MM.1S (cell line): ENCODE results near the gene SLC22A3.

Source experiments
- DNase-seq: peaks from one replicate; pipeline ENCODE4 v3.0.0-alpha.2; 2015
- H2AFZ ChIP-seq: fragments of 300-600 bp; sonication (generic); 2 replicates; pipeline ENCODE4 v1.6.0; 2016; ENCODE audit warnings: antibody characterized with exemption, low read length
- H3F3A ChIP-seq: fragments of 300-600 bp; sonication (generic); 2 replicates; pipeline ENCODE4 v1.6.1; 2016; ENCODE audit warnings: mild to moderate bottlenecking, antibody characterized with exemption, low read length, moderate library complexity, mixed read lengths; ENCODE audit not compliant: insufficient read depth
- H3K27ac ChIP-seq: fragments of 300-600 bp; sonication (generic); 2 replicates; pipeline ENCODE4 v1.5.1; 2016; ENCODE audit warnings: mild to moderate bottlenecking, low read length
- H3K27me3 ChIP-seq: fragments of 300-600 bp; sonication (generic); replicated peaks from 2 replicates; pipeline ENCODE4 v1.6.0; 2016; ENCODE audit warnings: low read length; ENCODE audit not compliant: insufficient read depth
- H3K36me3 ChIP-seq: fragments of 300-600 bp; sonication (generic); replicated peaks from 2 replicates; pipeline ENCODE4 v1.6.1; 2016; ENCODE audit warnings: mild to moderate bottlenecking, low read length, mixed read lengths; ENCODE audit not compliant: insufficient read depth
- H3K4me1 ChIP-seq: fragments of 300-600 bp; sonication (generic); 2 replicates; pipeline ENCODE4 v1.6.1; 2016; ENCODE audit warnings: low read length, mixed read lengths
- H3K4me2 ChIP-seq: fragments of 300-600 bp; sonication (generic); 2 replicates; pipeline ENCODE4 v1.6.0; 2016; ENCODE audit warnings: low read depth, low read length
- H3K4me3 ChIP-seq: fragments of 300-600 bp; sonication (generic); 2 replicates; pipeline ENCODE4 v1.5.1; 2016; ENCODE audit warnings: low read length, mixed read lengths
- H3K79me2 ChIP-seq: fragments of 300-600 bp; sonication (generic); 2 replicates; pipeline ENCODE4 v1.6.1; 2016; ENCODE audit warnings: mixed run types, low read length, mixed read lengths
- H3K9ac ChIP-seq: fragments of 300-600 bp; sonication (generic); 2 replicates; pipeline ENCODE4 v1.6.1; 2016; ENCODE audit warnings: low read length, mixed read lengths
- H3K9me2 ChIP-seq: fragments of 300-600 bp; sonication (generic); replicated peaks from 2 replicates; pipeline ENCODE4 v1.6.1; 2016; ENCODE audit warnings: mild to moderate bottlenecking, low read length, mixed read lengths; ENCODE audit not compliant: insufficient read depth
- H3K9me3 ChIP-seq: fragments of 300-600 bp; sonication (generic); replicated peaks from 2 replicates; pipeline ENCODE4 v1.6.1; 2016; ENCODE audit warnings: mild to moderate bottlenecking, low read length, mixed read lengths; ENCODE audit not compliant: insufficient read depth
- H4K20me1 ChIP-seq: fragments of 300-600 bp; sonication (generic); 2 replicates; pipeline ENCODE4 v1.6.1; 2016; ENCODE audit warnings: mild to moderate bottlenecking, low read length, moderate library complexity, mixed read lengths; ENCODE audit not compliant: insufficient read depth
- CTCF ChIP-seq: fragments of 300-600 bp; sonication (generic); IDR thresholded peaks from 2 replicates; pipeline ENCODE4 v1.5.1; 2016; ENCODE audit warnings: antibody characterized with exemption, low read length, mixed read lengths
- EZH2 ChIP-seq: fragments of 300-600 bp; sonication (generic); optimal IDR thresholded peaks from 2 replicates; pipeline ENCODE3; 2017; ENCODE audit warnings: low read depth, mild to moderate bottlenecking, antibody characterized with exemption, low read length, mixed read lengths
- EZH2phosphoT487 ChIP-seq: fragments of 300-600 bp; sonication (generic); IDR thresholded peaks from 2 replicates; pipeline ENCODE4 v1.6.1; 2018; ENCODE audit warnings: antibody characterized with exemption, low read length

The SLC22A3 gene

GRCh38 chr6:160360955-160361354 lies 12.8 kb downstream of the SLC22A3 start:
- TF ChIP-seq CTCF = no peak
- TF ChIP-seq EZH2 = no peak
- no peak for TF ChIP-seq EZH2phosphoT487
- Histone ChIP-seq H3K9me3 (no peaks in the 10 kb centered on the region), H3K36me3 (no peaks in the 10 kb centered on the region), H4K20me1 (no peaks in the 10 kb centered on the region), H3K79me2 (no peaks in the 10 kb centered on the region), H3K4me2 (no peak overlapping the region), H3F3A (no peaks in the 10 kb centered on the region), H3K4me1 (no peaks in the 10 kb centered on the region), H3K9me2 (no peaks in the 10 kb centered on the region), H3K27ac (no peak overlapping the region), H2AFZ (no peak overlapping the region), H3K27me3 (no peaks in the 10 kb centered on the region), H3K4me3 (no peak overlapping the region), H3K9ac (no peak overlapping the region)
- DNase-seq = no peak

GRCh38 chr6:160362556-160362955 lies 14.4 kb downstream of the SLC22A3 start:
- Histone ChIP-seq H3K27ac (no peak overlapping the region), H4K20me1 (no peaks in the 10 kb centered on the region), H2AFZ (no peak overlapping the region), H3F3A (no peaks in the 10 kb centered on the region), H3K4me1 (no peaks in the 10 kb centered on the region), H3K9ac (no peak overlapping the region), H3K4me2 (no peak overlapping the region), H3K4me3 (no peak overlapping the region), H3K27me3 (no peaks in the 10 kb centered on the region), H3K9me3 (no peaks in the 10 kb centered on the region), H3K9me2 (no peaks in the 10 kb centered on the region), H3K36me3 (no peaks in the 10 kb centered on the region), H3K79me2 (no peaks in the 10 kb centered on the region)
- no peak for DNase-seq
- TF ChIP-seq EZH2phosphoT487 (no peak), EZH2 (no peak), CTCF (no peak)

DNA sequence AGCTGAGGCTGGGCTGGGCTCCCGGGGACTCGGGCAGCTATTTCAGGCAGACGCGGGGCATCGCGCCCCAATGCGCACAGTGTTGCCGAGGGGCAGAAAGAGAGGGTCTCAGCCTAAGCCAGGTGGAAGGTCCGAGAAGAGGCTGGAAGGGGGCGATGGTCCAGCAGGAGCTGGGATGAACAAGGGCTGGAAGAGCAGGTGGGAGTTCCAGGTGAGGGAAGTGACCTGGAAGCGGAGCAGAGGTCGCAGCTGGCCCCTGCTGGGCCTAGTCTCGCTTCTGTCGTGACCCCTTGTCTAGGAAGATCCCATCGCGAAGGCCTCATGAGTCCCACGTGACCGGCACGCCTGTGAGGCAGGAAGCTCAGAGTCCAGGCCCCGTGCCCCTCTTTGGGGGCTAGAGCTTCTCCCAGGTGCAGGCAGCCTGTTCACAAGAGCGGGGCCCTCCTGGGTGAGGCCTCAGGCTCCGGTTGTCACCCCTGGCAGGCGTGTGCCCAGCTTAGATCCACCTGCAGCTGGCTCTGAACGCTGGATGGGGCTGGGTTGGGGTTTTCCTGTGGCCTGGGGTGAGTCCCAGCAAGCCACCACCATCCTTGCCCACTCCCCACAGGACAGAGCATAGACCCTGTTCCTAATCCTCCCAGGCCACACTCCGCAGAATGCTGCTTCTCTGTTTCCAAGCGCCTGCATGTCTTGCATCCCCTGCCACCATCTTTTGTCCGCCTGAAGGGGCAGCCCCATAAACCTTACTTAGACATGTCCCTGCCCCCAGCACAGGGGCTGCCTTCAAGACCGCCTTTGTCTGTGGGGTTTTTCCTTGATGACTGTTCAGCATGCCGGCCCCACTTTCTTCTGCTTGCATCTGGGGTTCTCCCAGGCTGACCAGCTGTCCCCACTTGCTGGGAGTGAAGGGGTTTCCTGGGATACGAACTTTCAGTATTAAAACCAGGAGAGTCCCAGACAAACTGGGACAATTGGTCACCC lies 15.1 kb downstream of the SLC22A3 start:
- Histone ChIP-seq H3K9ac (no peak overlapping the region), H3K4me3 (no peak overlapping the region), H3K27ac (no peak overlapping the region), H3K79me2 (no peaks in the 10 kb centered on the region), H3K4me2 (no peak overlapping the region), H3K9me3 (no peaks in the 10 kb centered on the region), H3K27me3 (no peaks in the 10 kb centered on the region), H2AFZ (no peak overlapping the region), H3K4me1 (no peaks in the 10 kb centered on the region), H4K20me1 (no peaks in the 10 kb centered on the region), H3K36me3 (no peaks in the 10 kb centered on the region), H3K9me2 (no peaks in the 10 kb centered on the region), H3F3A (no peaks in the 10 kb centered on the region)
- DNase-seq = no peak
- TF ChIP-seq CTCF (no peak), EZH2 (no peak), EZH2phosphoT487 (no peak)
